Erythroblast (primary cell): ENCODE data around the gene URM1.

ENCODE experiments used
- GATA1 ChIP-seq: IDR thresholded peaks from 2 replicates; pipeline ENCODE4 v1.6.1; 2011; ENCODE audit warnings: low read depth, mild to moderate bottlenecking, control low read depth, low read length, moderate library complexity
- POLR2A ChIP-seq: IDR thresholded peaks from 2 replicates; pipeline ENCODE4 v1.6.1; 2011; ENCODE audit warnings: mild to moderate bottlenecking, low read length

GRCh38 chr9:128339761-128340690 is 31.1 kb upstream of the URM1 start, which contains the start of gene SLC27A4:
- no peak for TF ChIP-seq POLR2A
- TF ChIP-seq GATA1, result no peak
